Mesenchymal stem cell (in vitro differentiated cells and primary cell): ENCODE measurements around the gene CLEC9A.

ENCODE experiments used
- DNase-seq: peaks from one replicate; pipeline ENCODE4 v3.0.0-alpha.2; 2013
- H2AFZ ChIP-seq: one replicate; pipeline ENCODE4 v1.6.1; 2013; ENCODE audit warnings: low read depth, mild to moderate bottlenecking, control low read depth, inconsistent platforms, low read length, moderate library complexity
- H2AK5ac ChIP-seq: 2 replicates; pipeline ENCODE4 v1.6.1; 2013; ENCODE audit warnings: low read length, moderate library complexity, mild to moderate bottlenecking, inconsistent platforms; ENCODE audit not compliant: severe bottlenecking
- H2BK120ac ChIP-seq: one replicate; pipeline ENCODE4 v1.6.1; 2013; ENCODE audit warnings: low read depth, mild to moderate bottlenecking, inconsistent platforms, low read length, moderate library complexity
- H2BK12ac ChIP-seq, 2 experiments: one replicate each; pipeline ENCODE4 v1.6.1; 2013; ENCODE audit warnings: inconsistent platforms in 2 of 2, low read length in 2 of 2, mild to moderate bottlenecking in 2 of 2, moderate library complexity in 2 of 2, control low read depth in 1 of 2
- H2BK15ac ChIP-seq: one replicate; pipeline ENCODE4 v1.6.1; 2013; ENCODE audit warnings: mild to moderate bottlenecking, low read depth, inconsistent platforms; ENCODE audit not compliant: poor library complexity, severe bottlenecking
- H2BK5ac ChIP-seq: 2 replicates; pipeline ENCODE4 v1.6.1; 2013; ENCODE audit warnings: low read depth, mild to moderate bottlenecking, low read length, control low read depth, inconsistent platforms; ENCODE audit not compliant: poor library complexity, severe bottlenecking
- H3K14ac ChIP-seq, 2 experiments: one replicate each; pipeline ENCODE4 v1.6.1; 2013; ENCODE audit warnings: inconsistent platforms in 2 of 2, low read length in 2 of 2, control low read depth in 1 of 2, mild to moderate bottlenecking in 1 of 2, moderate library complexity in 1 of 2
- H3K18ac ChIP-seq, 2 experiments: one replicate each; pipeline ENCODE4 v1.6.1; 2013; ENCODE audit warnings: inconsistent platforms in 2 of 2, low read length in 2 of 2, control low read depth in 1 of 2, low read depth in 1 of 2, mild to moderate bottlenecking in 1 of 2
- H3K23ac ChIP-seq, 2 experiments: one replicate each; pipeline ENCODE4 v1.6.1; 2013; ENCODE audit warnings: inconsistent platforms in 2 of 2, low read length in 2 of 2, mild to moderate bottlenecking in 2 of 2, moderate library complexity in 2 of 2, control low read depth in 1 of 2
- H3K27ac ChIP-seq: 2 replicates; pipeline ENCODE4 v1.5.1; 2013; ENCODE audit warnings: mild to moderate bottlenecking, moderate library complexity, low read length, control low read depth, inconsistent platforms; ENCODE audit not compliant: poor library complexity, severe bottlenecking
- H3K27me3 ChIP-seq, 2 experiments: 2 replicates each; pipeline versions ENCODE4 v1.6.1 to v1.7.0; 2013; ENCODE audit warnings: low read length in 2 of 2, mild to moderate bottlenecking in 2 of 2, moderate library complexity in 2 of 2, control low read depth in 1 of 2, inconsistent platforms in 1 of 2; ENCODE audit not compliant: control insufficient read depth in 1 of 2, insufficient read depth in 1 of 2
- H3K36me3 ChIP-seq, 2 experiments: 2 replicates each; pipeline versions ENCODE4 v1.6.1 to v1.7.0; 2013; ENCODE audit warnings: low read length in 2 of 2, control low read depth in 1 of 2, inconsistent platforms in 1 of 2, low read depth in 1 of 2, mild to moderate bottlenecking in 1 of 2; ENCODE audit not compliant: insufficient read depth in 2 of 2, control insufficient read depth in 1 of 2
- H3K4ac ChIP-seq, 2 experiments: one replicate each; pipeline ENCODE4 v1.6.1; 2013; ENCODE audit warnings: inconsistent platforms in 2 of 2, low read length in 2 of 2, mild to moderate bottlenecking in 2 of 2, moderate library complexity in 2 of 2, control low read depth in 1 of 2, low read depth in 1 of 2
- H3K4me1 ChIP-seq: 2 replicates; pipeline ENCODE4 v1.6.1; 2013; ENCODE audit warnings: low read depth, low read length, control low read depth; ENCODE audit not compliant: control insufficient read depth, insufficient read depth
- H3K4me2 ChIP-seq: 2 replicates; pipeline ENCODE4 v1.6.1; 2013; ENCODE audit warnings: low read length, mild to moderate bottlenecking, inconsistent platforms; ENCODE audit not compliant: poor library complexity, severe bottlenecking
- H3K4me3 ChIP-seq, 2 experiments: 2 replicates each; pipeline versions ENCODE4 v1.5.1 to v1.7.0; 2013; ENCODE audit warnings: low read length in 2 of 2, mild to moderate bottlenecking in 2 of 2, control low read depth in 1 of 2, low read depth in 1 of 2; ENCODE audit not compliant: insufficient read depth in 1 of 2
- H3K79me1 ChIP-seq: replicated peaks from 2 replicates; pipeline ENCODE4 v1.6.1; 2013; ENCODE audit warnings: mild to moderate bottlenecking, control low read depth, low read length, inconsistent platforms; ENCODE audit not compliant: poor library complexity, severe bottlenecking
- H3K9ac ChIP-seq: 2 replicates; pipeline ENCODE4 v1.7.0; 2013; ENCODE audit warnings: mild to moderate bottlenecking, low read length, moderate library complexity
- H3K9me3 ChIP-seq: 2 replicates; pipeline ENCODE4 v1.7.0; 2013; ENCODE audit warnings: mild to moderate bottlenecking, low read length; ENCODE audit not compliant: control insufficient read depth
- H4K8ac ChIP-seq: one replicate; pipeline ENCODE4 v1.6.1; 2013; ENCODE audit warnings: inconsistent platforms, mild to moderate bottlenecking, low read length, moderate library complexity
- H4K91ac ChIP-seq: one replicate; pipeline ENCODE4 v1.6.1; 2013; ENCODE audit warnings: mild to moderate bottlenecking, low read length, inconsistent platforms
- WGBS: methylation state at CpG from one replicate; pipeline ENCODE4 v1.1.7; 2013; ENCODE audit warnings: mixed read lengths; 5-methylcytosine and 5-hydroxymethylcytosine counted together

Gene CLEC9A

DNA sequence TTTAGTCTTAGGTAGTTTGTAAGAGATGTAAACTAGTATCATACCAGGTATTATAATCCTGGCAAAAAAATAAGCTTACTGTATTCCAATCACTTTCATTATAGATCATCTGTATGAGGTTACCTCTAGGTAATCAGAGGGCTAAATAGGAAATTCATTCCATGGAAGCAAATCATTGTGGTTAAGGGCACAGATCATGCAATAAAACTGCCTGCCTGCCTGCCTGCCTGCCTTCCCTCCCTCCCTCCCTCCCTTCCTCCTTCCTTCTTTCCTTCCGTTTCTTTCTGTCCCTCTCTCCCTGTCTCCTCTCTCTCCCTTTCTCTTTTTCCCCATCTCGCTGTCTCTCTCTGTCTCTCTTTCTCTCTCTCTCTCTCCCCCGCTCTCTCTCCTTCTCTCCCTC lies 3.2 kb upstream of the CLEC9A start:
- Histone ChIP-seq H3K4ac (no peak overlapping the region), H4K8ac (no peak overlapping the region), H3K4me1 (no peaks in the 10 kb centered on the region), H4K91ac (no peak overlapping the region), H3K79me1 (no peaks in the 10 kb centered on the region), H2AK5ac (no peak overlapping the region), H2AFZ (no peak overlapping the region), H3K4me3 (no peak overlapping the region), H3K9me3 (no peaks in the 10 kb centered on the region), H3K4me2 (no peak overlapping the region), H3K27ac (no peak overlapping the region), H3K36me3 (no peaks in the 10 kb centered on the region), H3K14ac (no peak overlapping the region), H2BK12ac (no peak overlapping the region), H3K18ac (no peak overlapping the region), H3K27me3 (no peaks in the 10 kb centered on the region), H2BK15ac (no peak overlapping the region), H2BK120ac (no peak overlapping the region), H3K23ac (no peak overlapping the region), H3K9ac (peak overlapping the region; percentile 47), H2BK5ac (no peak overlapping the region)
- WGBS, result 83% methylated on average over 3 of the region's 3 CpGs
- no peak for DNase-seq

DNA sequence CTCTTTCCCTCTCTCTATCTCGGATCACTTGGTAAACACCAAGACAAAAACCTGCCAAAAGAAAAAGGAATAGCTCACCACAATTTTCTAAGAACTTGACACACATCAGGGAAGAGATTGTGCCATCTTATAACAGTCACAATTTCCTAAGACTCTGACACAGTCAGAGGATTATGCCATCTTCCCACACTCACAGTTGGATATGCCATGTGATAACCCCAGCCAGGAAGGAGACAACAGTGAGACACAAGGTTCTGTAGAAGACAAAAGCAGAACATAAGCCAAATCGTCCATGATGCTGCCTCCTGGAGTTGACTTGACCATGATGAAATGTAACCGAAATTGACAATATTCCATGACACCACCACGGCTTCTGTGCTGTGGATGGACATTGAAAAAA lies 2.8 kb upstream of the CLEC9A start:
- Histone ChIP-seq H2BK12ac (no peak overlapping the region), H3K4me2 (no peak overlapping the region), H4K91ac (no peak overlapping the region), H4K8ac (no peak overlapping the region), H2BK15ac (no peak overlapping the region), H3K27ac (no peak overlapping the region), H3K23ac (no peak overlapping the region), H3K4me3 (no peak overlapping the region), H3K79me1 (no peaks in the 10 kb centered on the region), H3K14ac (no peak overlapping the region), H3K36me3 (no peaks in the 10 kb centered on the region), H3K4me1 (no peaks in the 10 kb centered on the region), H2AK5ac (no peak overlapping the region), H2AFZ (no peak overlapping the region), H3K9me3 (no peaks in the 10 kb centered on the region), H3K4ac (no peak overlapping the region), H2BK5ac (no peak overlapping the region), H3K9ac (peak overlapping the region; percentile 47), H3K18ac (no peak overlapping the region), H3K27me3 (no peaks in the 10 kb centered on the region), H2BK120ac (no peak overlapping the region)
- peak; percentile 73 for DNase-seq
- WGBS, result 88% methylated on average over 3 of the region's 4 CpGs

DNA sequence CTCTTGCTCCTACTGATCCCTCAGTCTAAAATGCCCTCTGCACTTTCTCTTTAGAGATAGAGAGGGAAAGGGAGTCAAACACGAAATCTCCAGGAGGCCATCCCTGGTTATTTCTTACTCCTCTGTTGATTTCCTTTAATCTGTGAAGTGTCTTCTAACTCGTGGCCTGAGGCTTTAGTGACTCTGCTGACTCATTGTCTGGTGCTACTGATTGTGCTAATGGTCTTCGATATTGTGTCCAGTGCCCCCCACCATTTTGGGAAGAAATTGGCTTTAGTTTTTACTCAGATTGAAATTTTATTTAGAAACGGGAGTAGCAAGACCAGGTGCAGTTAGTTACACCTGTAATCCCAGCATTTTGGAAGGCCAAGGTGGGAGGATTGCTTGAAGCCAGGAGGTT lies 839 bp downstream of the CLEC9A start:
- Histone ChIP-seq H3K23ac (no peak overlapping the region), H3K36me3 (no peaks in the 10 kb centered on the region), H4K8ac (peak overlapping the region; percentile 5), H2BK15ac (no peak overlapping the region), H3K4ac (peak overlapping the region in 1 of 2 experiments; percentile 26), H3K9ac (no peak overlapping the region), H4K91ac (peak overlapping the region; percentile 87), H3K14ac (no peak overlapping the region), H3K79me1 (no peaks in the 10 kb centered on the region), H3K4me1 (no peaks in the 10 kb centered on the region), H2AFZ (peak overlapping the region; percentile 56), H3K27ac (no peak overlapping the region), H2BK5ac (no peak overlapping the region), H2AK5ac (no peak overlapping the region), H3K18ac (peak overlapping the region in 1 of 2 experiments; percentile 86), H3K4me2 (no peak overlapping the region), H2BK12ac (peak overlapping the region; percentile 42 to 54), H3K9me3 (no peaks in the 10 kb centered on the region), H2BK120ac (no peak overlapping the region), H3K27me3 (no peaks in the 10 kb centered on the region), H3K4me3 (no peak overlapping the region)
- DNase-seq, result peak; percentile 81
- 40% methylated on average over 4 of the region's 4 CpGs for WGBS

DNA sequence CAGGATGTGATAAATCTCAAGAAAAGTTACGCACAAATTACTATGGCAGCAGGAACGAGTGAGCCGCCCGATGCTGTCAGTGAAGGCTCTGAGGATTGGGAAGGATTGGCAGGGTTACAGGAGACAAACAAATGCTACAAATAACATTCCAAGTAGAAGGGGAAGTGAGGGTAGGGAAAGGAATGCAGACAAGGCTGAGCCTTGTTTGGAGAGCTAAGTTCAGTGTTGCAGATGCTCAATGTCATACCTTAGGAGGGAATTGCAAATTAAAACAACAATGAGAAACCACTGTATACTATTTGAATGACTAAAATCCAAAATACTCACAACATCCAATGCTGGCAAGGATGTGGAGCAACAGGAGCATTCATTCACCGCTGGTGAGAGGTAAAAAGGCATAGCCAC lies 1.3 kb downstream of the CLEC9A start:
- no peaks in the 10 kb centered on the region for H3K4me1 ChIP-seq
- H3K14ac ChIP-seq, result no peak overlapping the region
- DNase-seq, result peak; percentile 86
- no peaks in the 10 kb centered on the region for H3K27me3 ChIP-seq
- no peak overlapping the region for H2BK120ac ChIP-seq
- H3K4me3 ChIP-seq, result no peak overlapping the region
- H2BK12ac ChIP-seq, result no peak overlapping the region
- H4K91ac ChIP-seq, result no peak overlapping the region
- no peak overlapping the region for H2BK5ac ChIP-seq
- H4K8ac ChIP-seq, result peak overlapping the region; percentile 5
- H2BK15ac ChIP-seq, result no peak overlapping the region
- H3K79me1 ChIP-seq, result no peaks in the 10 kb centered on the region
- WGBS, result 8% methylated on average over 5 of the region's 5 CpGs
- H3K27ac ChIP-seq, result no peak overlapping the region
- no peak overlapping the region for H2AK5ac ChIP-seq
- H3K4ac ChIP-seq, result no peak overlapping the region
- no peak overlapping the region for H3K9ac ChIP-seq
- H3K18ac ChIP-seq, result peak overlapping the region; percentile 15 to 38
- H3K4me2 ChIP-seq, result no peak overlapping the region
- H3K9me3 ChIP-seq, result no peaks in the 10 kb centered on the region
- no peak overlapping the region for H2AFZ ChIP-seq
- H3K23ac ChIP-seq, result no peak overlapping the region
- H3K36me3 ChIP-seq, result no peaks in the 10 kb centered on the region
